Right renal pelvis (tissue), 4 donors: ENCODE results near the gene TMEM44. TPM values are rescaled to one million over a fixed set of nuclear protein-coding genes. Genes with fewer than 3 reads are reported as not detected.

ENCODE experiments used
- DNase-seq, 4 donors: peaks; one replicate each; pipeline ENCODE4 v3.0.0-alpha.2; 2013; ENCODE audit warnings: low read depth in 4 of 4, low spot score in 3 of 4, missing footprints in 1 of 4
- polyA plus RNA-seq, 4 donors: library from polyadenylated mRNA; unstranded; fragments of 120-200 nt; gene quantifications; one replicate each; pipeline ENCODE4 v1.2.1, GENCODE V29; 2013; ENCODE audit not compliant: insufficient read length in 4 of 4

TMEM44 gene
- polyA plus RNA-seq, 4 donors = 13.3 to 17.6 (median 15.4) TPM

- DNase-seq = no peak
Observed at GRCh38 chr3:194584320-194584776, 48.9 kb downstream of the TMEM44 start.

- no peak for DNase-seq
Observed at GRCh38 chr3:194582196-194582905, 50.9 kb downstream of the TMEM44 start.

GRCh38 chr3:194579091-194579606, 54.1 kb downstream of the TMEM44 start:
- DNase-seq = no peak

GRCh38 chr3:194577986-194578905, 55.0 kb downstream of the TMEM44 start:
- no peak for DNase-seq

- DNase-seq = no peak
Observed at GRCh38 chr3:194575484-194576210, 57.6 kb downstream of the TMEM44 start.

DNA sequence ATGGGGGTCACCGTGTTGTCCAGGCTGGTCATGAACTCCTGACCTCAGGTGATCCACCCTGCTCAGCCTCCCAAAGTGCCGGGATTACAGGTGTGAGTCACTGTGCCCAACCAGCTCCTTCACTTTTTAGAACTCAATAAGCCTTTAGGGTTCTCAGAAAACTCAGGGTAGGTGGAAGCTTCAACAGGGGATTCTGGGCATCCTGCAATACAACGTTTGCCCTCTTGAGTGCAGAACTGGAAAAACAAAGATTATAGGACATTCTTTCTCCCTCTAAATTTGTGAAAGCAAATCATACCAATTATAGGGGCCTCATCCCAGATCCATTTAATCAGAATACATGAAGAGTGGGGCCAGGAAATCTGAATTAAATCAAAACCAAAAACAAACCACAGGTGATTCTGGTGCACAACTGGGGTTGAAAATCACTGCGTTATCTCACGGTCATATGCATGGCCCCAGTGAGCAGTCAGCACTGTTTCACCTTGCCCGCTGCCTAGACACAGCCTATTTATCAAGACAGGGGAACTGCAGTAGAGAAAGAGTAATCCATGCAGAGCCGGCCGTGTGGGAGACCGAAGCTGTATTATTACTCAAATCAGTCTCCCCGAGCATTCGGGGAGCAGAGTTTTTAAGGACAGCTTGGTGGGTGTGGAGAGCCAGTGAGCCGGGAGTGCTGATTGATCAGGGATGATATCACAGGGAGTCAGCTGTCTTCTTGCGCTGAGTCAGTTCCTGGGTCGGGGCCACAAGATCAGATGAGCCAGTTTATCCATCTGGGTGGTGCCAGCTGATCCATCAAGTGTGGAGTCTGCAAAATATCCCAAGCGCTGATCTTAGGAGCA, 58.4 kb downstream of the TMEM44 start:
- no peak for DNase-seq

DNA sequence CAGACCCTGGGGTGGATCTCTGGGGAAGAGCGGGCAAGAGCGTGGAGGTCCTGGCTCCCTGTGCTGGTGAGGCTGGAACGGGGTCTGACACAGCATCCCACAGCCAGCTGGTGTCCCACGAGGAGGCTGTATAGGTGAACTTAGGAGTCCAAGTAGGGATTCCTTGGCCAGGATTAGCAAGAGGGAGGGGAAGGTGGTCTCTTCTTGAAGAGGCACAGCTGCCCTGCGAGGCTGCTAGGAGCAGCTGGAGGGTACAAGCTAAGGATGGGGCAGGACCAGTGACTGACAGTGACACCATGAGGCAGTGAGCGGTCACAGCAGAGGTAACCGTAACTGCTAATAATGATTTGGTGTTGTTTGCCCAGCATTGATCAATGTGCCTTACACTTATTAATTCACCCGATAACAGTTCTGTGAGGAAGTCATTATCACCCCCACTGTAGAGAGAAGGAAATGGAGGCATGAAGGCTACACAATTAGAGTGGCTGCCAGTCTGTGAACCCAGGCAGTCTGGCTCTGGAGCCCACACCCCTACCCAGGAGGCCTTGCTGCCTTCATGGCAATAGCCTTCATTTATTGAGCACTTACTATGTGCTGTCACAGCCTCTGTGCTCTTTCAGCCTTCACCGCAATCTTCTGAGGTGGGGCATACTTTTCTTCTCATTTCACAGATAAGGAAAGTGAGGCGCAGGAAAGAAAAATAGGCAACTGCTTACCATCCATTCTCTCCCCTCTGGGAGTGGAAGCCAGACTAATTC, 59.4 kb downstream of the TMEM44 start:
- no peak for DNase-seq

- no peak for DNase-seq
Observed at GRCh38 chr3:194572944-194573491, 60.2 kb downstream of the TMEM44 start.

DNA sequence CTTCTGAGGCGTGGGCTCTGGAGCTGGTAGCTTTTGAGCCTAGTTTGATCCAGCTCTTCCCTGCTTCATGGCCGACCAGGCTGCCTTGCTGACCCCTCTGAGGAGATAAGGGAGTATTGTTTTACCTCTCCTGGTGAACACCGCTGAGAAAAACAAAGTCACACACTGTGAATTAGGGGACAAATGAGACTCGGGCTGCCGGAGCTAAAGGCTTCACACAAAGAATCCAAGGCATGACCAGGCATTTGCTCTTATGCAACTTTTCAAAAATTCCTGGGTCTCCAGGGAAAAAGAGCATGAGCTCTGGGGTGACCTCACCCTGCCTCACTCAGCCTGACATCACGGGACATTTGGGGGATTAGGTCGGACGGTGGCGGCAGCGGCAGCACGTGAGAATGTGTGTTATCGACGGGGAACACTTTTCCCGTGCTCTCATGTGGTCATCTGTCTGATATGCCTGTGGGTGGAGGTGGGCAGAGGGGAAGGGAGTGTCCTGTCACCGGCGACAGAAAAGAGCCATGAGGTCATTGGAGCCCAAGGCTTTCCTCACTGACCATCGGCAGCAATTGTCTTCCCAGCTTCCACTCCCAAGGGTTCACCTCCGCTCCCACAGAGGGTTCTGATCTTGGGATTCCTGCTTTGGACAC, 61.0 kb downstream of the TMEM44 start:
- DNase-seq = no peak

DNA sequence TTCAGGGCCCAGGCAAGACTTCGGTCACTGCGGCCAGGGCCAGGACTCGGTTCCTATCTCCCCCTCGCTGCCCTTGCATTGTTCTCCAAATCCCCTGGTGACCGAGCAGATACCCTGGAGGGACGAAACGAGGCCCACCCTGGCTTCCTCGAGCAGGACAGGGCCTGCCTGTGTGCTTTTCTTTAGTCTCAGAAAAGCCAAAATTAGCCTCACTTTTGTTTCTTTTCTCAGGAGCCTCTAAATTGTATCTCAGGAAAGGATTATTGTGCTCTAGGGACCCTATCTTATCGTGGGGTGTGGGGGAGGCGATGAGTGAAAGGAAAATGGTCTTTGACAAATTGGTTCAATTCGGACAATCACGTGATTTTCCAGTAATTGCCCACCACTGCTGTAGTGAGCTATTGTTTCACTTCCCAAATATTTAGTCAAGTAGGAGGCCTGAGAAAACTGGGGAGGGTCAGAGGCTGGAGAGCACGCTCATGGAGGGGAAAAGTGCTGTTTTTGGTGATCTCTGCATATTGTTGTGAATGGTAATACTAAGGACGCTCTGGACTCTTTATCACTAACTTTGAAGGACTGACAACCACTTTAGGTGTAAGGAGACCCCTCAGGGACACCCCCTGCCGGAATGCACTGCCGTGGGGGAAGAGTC, 61.6 kb downstream of the TMEM44 start:
- DNase-seq = no peak

DNA sequence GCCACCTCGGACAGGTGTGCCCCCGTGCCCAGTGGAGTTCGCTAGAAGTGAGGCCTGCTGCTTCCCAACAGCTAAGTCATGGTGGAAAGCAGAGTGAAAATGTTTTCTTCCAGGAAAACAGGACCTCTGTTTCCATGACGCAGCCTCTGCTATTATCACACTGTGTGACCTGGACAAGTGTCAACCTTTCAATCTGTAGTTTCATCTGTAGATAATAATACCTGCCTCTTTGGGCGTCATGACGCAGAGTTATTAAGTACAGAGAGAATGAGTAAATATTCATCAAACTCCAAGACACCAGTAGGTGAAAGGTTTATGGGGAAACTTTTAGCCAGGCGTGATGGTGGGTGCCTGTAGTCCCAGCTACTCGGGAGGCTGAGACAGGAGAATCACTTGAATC, 62.3 kb downstream of the TMEM44 start:
- DNase-seq = no peak

DNA sequence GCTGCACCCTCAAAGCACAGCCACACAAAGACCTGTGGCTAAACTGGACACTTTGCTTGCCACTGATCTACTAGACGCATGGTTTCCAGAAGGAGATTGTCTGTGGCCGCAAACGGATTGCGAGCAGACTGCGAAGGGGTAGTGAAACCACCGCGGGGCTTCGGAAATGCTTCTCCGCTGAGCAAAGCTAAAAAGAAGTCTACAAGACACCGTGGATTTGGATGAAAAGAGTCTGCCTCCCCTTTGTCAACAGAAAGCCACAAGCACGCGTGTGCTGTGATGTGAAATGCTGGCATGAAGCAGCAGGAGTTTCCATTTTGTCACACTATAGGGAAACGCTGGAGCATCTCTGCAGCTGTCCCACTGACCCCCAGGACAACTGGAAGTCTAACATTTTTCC, 63.0 kb downstream of the TMEM44 start:
- DNase-seq = no peak

DNA sequence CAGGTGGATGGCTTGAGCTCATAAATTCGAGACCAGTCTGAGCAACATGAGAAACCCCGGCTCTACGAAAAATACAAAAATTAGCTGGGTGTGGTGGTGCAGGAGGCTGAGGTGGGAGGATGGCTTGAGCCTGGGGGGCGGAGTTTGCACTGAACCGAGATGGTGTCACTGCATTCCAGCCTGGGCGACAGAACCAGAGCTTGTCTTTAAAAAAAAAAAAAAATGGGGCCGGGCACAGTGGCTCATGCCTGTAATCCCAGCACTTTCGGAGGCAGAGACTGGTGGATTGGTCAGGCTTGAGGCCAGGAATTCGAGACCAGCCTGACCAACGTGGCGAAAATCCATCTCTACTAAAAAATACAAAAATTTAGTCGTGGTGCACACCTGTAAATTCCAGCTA, 64.0 kb downstream of the TMEM44 start:
- DNase-seq = no peak

DNA sequence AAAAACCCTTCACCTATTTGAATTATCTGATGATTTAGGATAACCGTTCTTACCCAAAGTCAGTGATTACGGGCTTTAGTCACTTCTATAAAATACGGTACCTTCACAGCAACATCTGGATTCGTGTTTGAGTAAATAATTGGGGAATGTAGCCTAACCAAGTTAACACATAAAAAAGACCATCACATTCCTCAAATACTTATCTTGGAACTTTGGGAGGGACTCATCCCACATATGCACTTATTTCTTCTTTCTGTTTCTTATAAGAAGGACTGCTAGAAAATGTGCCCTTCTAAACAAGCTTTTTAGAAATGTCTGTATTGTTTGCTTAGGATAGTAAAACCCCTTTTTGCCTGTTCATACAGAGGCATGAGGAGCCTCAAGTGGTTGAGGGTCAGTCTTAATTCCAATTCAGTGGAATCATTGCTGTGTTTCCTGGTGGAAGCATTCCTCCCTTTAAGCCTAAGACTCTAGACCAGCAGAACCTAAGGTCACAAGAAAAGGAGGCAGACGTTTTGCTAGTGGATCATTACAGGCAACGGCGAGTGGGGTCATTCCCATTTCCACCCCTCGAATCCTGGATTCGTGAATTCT, 67.5 kb downstream of the TMEM44 start:
- DNase-seq = no peak

GRCh38 chr3:194562986-194563385, 70.2 kb downstream of the TMEM44 start:
- no peak for DNase-seq

DNA sequence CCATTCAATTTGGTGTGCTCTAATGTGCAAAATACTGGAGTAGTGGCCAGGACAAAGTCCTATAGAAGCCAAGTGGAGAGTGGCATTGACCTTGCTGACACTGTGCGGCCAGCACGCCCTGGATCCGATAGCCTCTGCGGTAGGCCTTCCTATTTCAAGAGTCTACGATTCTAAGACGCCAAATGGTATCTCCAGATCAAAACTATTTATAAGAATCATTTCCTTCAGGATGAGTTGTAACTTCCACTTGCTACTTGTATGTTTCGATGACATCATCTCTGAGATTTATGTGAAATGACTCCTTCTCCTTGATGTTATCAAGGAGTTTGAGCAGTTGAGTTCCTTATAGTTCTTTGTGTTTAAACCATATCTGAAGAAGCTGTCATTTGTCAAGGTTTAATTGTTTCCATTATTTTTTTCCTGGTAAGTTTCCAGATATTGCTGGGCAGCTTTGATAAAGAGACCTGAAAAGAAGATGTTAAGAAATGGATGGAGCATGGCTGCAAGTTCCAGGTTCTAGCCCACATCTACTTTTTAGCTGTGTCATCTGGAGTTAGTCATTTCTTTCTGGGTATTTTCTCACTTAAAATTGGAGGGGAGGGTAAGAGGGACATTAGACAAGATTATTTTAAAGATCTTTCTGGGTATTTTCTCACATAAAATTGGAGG, 71.8 kb downstream of the TMEM44 start:
- DNase-seq = no peak

- no peak for DNase-seq
Observed at GRCh38 chr3:194560047-194560446, 73.2 kb downstream of the TMEM44 start.
